Medulla oblongata (tissue), 1 donor: ENCODE data around the gene PIGQ.

Experiments used
- DNase-seq: peaks from one replicate; pipeline ENCODE4 v3.0.0-alpha.2; 2015; ENCODE audit errors: extremely low spot score

The PIGQ gene

DNA sequence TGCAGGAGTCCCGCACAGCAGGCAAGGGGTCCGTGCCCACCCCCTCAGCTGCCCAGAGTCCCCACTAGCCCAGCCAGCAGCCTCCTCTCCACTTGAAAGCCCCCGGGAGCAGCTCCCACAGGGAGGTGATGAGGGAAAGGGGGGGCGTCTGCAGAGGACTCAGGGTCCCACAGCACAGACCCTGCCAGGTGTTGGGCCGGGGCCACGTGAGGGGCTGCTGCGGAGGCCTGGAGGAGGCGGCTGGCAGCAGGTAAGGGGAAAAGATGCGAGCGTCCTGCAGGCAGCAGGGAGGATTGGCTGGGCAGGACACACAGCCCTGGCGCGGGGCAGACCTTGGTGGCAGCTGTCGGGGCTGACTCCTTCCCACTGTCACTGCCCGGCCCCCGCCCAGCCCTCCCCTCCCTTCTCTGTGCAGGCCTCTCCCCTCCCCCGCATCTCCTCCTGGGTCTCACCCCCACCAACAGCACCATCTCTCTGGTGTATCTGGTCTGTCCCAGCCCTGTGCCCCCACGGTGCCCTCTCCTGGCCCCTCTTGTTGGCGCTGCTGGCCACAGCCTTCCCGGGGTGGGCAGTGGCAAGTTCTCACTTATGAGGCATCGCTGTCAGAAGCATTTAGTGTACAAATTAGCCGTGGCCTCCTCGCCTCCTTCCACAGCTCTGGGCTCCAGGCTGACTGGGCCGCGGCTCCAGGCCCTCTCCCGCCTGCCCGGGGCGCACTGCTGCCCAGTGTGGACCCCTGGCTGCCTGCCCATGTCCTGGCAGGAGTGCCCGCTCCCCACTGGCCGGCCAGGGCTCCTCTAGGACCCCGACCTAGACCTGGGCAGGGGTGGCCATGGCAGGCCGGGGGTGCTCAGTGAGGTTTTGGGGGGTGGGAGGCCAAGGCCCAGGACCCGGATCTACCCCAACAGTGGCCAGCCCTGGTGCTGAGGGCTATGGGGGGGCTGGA is 14.0 kb upstream of the PIGQ start:
- DNase-seq: no peak

DNA sequence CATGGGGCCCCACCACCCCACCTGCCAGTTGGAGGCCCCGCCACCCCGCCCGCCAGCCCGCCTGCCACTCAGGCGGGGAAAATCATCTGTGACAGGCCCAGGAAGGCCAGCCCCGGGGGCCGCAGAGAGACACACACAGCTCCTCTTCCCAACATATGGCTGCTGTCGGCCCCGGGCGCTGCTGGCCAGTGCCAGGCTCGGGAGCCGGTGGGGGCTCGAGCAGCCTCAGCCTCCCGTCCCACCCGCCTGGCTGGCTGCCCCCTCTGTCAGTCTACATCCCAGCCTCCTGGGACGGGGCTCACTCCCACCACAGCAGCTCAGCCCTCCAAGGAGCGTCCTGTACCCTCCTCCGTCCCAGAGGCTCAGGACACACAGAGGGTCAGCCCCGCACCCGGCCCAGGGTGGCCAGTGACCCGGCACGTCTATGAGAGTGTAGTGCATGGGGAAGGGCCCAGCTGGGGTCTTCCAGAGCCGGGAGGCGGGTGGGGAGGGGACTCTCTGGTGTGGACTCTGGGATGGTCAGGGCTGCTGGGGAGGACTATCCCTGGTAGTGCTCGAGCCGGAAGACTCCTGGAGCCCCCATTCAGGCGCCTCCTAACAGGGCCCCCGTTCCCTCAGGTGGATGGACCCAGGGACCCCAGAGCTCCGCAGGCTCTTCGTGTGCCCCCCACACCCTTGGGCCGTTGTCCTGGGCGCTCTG is 13.1 kb upstream of the PIGQ start:
- no peak for DNase-seq

DNA sequence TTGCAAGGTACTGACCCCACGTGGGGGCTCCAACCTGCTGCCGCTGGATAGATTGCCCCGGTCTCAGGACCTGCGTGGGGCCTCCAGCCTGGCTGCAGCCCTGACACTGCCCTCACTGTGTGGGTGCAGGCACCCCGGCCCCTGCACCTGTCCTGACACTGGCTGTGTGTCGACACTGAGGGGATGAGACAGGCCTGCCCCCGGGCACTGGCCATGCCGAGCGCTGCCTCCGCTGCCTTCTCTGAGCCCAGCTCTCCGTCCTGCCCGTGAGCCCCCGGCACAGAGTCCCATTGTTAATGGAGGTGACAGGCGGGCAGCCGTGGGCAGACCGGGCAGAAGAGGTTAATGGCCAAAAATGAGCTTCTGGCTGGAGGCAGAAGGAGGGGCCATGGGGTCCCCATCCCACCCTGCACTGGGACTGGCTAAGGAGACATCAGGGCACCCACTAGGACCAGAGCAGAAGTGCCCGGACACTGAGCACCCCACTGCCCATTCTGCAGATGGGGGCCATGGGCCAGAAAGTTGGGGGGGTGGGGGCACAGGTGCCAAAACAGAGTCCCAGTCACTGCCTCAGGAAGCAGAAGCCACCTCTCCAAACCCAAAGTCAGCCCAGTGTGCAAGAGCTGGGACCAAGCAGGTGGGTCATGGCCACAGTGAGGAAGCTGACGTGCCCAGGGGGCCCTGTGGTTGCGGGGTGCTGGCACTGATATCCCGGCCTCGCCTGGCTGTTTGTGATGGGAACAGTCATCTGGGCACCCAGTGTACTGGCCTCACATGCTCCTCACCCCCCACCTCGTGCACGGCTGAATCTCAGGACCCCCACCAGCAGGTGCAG is 12.1 kb upstream of the PIGQ start:
- no peak for DNase-seq

DNA sequence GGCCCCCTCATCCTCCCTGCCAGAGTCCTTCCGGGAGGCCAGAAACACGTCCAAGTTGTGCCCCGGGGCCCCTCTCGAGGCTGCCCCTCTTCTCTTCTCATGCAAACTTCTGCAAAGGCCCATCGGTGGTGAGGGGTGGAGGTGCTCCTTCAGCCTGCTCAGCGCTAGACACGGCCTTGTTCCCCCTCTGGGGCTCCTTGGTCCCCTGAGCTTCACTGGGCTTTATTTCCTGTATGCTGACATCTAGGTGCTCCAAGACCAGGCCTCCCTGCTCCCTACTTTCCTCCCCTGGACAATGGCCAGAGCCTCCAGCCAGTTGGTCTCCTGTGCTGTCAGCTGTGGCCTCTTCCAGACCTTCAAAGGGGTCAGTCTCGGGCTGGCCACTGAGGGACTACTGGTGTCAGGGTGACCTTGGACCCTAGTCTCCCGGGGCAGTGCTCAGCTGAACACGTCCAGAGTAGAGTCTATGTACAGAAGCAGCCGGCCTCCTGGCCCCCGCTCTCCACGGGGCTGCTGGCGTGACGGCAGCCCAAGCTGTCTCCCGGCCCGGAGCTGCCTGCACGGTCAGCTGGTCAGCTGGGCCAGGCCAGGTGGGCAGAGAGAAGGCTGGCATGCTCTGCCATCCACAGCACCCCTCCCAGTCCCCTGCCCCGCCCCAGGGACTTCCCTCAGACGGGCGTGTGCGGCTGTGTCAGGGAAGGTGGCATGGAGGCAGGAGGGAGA is 11.3 kb upstream of the PIGQ start:
- no peak for DNase-seq

DNA sequence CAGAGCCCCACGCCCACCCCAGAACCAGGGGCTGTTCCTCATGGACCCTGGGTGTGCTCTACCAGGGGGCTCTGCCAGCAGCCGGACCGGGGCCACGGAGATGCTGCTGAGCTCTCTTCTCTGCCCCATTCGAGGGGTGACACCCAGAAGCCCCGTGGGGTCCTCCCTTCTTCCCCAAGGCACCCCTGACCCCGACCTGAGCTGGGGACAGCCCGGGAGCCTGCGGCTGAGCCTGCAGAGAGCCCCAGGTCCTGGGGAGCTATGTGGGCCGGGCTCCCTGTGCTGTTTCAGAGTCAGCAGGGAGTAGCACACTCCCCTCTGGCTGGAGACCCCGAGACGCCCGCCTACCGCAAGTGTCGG is 10.8 kb upstream of the PIGQ start:
- DNase-seq: no peak

DNA sequence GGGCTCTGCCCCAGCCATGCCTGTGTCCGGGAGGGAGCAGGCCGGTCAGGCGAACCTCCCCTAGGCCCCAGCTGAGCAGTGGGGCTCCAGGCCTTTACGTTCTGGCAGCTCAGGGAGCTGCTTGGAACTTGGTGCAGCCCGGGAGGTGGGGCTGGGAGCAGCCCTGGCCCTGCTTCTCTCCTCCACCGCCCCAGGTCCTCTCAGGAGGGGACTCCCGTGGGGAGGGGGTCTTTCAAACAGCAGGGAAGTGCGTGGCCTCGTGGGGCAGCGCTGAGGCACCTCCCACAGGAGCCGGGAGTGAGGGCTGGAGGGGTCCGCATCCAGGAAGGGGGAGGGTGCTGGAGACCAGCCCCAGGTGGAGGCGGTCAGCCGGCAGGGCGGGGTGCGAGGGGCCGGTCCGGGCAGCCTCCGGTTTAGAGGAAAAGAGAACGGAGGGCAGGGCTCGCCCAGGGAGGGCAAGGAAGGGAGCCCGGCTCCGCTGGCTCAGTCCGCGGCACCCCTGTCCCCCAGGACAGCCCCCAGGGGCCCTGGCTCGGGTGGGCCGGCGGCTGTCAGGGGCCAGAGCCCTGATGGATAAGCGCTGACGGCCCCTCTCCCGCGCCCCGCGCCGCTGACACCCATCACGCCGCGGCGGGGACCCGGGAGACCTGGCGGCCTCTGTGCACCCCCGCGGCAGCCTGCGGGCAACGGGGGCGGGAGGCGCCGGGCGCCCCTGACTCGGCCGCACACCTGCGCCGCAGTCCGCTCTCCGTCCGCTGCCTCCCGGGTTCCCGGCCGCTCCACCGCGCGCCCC is 10.2 kb upstream of the PIGQ start:
- DNase-seq: no peak

DNA sequence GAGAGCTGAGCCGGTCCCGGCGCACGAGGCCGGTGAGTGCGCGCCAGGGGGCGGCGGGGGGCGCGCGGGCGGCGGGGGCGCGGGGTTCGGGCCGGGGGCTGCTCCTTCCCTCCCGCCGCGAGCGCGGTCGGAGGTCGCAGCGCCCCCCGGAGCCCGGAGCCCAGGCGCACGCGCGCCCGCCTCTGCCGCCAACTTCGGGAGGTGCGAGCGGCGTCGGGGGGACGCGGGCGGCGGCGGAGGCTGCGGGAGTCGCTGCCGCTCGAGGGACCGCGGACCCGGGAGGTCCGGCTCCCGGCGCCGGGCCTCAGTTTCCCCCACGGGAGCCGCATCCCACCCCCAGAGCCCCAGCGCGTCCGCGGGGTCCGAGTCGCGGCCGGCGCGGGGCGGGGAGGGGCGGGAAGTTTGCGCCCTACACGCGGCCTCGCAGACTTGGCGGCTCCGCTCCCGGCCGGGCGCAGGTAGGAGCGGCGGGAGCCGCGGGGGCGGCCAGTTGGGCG is 9.5 kb upstream of the PIGQ start, which contains the start of gene PRR35:
TSS of gene PRR35 (plus strand) at position 191 of the 497 bp plus-strand sequence. CDS start 2,901 bp downstream, outside the sequence.
- DNase-seq: no peak

DNA sequence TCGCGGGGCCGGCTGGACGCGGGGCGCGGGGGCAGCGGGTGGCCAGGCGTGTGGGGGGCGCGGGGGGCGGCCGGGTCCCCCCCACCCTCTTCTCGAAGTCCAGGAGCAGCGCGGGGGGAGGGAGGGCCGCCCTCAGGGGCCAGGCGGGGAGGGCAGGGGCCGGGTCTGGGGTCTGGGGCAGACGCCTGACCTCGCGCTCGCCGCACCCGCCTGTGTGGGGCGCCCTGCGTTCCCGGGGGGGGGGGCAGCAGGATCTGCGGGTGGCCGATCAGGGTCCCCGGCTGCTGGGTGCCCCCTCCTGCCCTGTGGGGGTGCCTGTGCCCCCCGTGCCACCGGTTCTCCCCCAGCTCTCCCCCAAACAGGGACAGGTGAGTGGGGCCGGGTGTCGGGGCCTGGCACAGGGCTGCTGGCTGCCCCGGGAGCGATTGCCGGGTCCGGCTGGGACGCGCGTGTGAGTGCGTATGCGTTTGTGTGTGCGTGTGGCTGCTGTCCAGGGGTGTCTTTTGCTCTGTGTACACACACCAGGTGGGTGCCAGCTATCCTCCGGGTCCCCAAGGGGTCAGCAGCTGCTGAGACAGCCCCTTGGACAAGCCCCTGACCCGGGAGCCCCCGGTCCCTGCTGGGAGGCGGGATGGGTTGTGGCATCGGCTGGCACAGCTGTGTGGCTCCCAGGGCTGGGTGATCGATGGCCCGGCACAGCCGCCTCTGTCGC is 8.9 kb upstream of the PIGQ start:
- no peak for DNase-seq

DNA sequence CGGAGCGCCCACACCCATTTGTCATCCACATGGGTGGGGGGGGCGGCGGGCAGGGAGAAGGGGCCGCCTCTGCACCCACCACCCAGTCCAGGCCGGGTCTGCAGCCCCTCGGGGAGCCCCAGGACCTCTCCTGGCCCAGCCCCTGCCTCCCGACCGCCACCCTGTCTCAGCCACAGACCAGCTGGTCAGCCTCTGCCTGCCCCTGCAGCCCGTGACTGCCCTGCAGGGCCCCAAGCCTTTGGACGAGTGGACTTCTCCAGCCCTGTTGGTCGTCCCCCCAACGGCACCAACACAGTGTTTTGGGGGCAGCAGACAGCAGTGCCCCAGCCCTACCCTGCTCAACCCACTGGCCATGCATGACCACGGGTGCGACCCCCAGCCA is 8.4 kb upstream of the PIGQ start:
- no peak for DNase-seq

DNA sequence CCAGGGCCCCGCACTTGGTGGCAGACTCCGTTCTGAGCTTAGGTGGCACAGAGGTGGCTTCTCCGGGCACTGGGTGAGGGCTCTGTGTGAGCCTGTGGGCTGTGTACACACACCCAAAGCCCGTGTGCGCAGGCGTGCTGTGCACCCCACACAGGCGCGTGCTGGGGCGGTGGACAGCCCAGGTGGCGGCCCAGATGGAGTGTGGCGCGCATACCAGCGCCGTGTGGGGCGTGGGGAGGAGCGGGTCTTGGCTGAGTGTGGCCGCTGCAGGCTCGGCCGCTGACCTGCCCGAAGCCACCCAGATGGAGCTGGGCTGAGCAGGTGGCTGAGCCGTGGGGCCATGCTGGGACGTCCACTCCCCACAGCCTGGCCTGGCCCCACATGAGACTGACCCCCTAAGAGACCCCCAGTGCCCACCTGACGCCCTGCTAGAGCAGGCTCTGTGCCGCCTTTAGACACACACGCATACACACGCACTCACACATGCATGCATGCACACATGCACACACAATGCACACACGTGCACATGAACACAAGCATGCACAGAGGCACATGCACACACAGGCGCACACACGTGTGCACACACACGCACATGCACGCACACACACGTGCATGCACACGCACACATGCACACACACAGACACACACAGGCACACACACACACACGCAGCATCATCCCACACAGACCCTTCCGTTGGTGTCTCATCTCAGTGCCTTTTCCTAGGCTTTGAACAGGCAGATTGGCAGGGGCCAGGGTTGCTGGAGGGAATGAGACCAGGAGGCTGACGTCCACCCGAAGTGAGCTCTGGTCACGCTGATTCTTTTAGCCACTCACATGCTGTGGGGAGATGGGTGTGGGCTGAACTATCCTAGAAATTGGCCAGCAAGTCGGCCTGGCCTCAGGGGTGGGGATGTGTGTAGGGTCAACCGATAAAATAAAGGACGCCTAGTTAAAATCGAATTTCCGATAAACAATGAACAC is 7.5 kb upstream of the PIGQ start:
- no peak for DNase-seq

DNA sequence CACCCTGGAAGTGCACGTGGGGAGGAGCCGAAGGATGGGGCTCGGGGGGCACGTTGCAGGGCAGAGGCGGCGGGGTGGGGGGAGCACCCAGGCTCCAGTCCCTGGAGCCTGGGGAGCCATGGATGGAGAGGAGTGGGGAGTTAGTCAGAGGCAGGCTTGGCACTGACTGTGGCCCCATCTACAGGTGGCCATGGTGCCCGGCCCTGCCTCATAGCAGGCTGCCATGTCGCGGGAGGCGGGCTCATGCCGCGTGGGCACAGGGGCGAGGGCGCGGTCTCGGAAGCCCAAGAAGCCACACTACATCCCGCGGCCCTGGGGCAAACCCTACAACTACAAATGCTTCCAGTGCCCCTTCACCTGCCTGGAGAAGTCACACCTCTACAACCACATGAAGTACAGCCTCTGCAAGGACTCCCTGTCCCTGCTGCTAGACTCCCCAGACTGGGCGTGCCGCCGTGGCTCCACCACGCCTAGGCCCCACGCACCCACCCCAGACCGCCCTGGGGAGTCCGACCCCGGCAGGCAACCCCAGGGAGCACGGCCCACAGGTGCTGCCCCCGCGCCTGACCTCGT is 6.6 kb upstream of the PIGQ start:
- DNase-seq: no peak

DNA sequence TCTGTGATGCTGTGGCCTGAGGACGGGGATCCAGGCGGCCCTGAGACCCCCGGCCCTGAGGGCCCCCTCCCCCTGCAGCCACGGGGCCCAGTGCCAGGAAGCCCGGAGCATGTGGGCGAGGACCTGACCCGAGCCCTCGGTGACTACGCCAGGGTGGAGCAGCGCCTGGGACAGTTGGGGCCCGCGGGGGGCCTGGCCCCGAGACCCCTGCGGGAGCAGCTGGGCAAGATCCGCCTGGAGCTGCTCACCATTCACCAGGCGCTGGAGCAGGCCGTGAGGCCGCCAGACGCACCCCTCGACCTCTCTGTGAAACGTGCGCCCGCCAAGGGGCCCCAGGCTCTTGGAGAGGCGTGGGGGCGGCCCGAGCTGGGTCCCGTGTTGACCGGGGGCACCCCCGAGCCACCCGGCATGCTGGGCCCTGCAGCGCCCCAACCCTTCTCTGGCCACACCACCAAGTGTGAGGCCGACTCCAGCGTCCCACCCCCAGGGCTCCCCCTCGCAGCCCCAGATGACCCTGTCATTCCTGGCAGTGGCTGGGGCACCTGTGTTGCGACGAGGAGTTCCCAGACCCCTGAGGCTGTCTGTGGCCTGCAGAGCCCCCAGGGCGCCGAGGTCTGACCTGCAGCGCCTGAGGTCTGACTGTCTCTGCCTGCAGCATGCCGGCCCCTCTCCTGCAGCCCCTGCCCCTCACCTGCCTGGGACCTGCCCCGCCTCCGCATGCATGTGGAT is 4.9 kb upstream of the PIGQ start:
- DNase-seq: no peak

DNA sequence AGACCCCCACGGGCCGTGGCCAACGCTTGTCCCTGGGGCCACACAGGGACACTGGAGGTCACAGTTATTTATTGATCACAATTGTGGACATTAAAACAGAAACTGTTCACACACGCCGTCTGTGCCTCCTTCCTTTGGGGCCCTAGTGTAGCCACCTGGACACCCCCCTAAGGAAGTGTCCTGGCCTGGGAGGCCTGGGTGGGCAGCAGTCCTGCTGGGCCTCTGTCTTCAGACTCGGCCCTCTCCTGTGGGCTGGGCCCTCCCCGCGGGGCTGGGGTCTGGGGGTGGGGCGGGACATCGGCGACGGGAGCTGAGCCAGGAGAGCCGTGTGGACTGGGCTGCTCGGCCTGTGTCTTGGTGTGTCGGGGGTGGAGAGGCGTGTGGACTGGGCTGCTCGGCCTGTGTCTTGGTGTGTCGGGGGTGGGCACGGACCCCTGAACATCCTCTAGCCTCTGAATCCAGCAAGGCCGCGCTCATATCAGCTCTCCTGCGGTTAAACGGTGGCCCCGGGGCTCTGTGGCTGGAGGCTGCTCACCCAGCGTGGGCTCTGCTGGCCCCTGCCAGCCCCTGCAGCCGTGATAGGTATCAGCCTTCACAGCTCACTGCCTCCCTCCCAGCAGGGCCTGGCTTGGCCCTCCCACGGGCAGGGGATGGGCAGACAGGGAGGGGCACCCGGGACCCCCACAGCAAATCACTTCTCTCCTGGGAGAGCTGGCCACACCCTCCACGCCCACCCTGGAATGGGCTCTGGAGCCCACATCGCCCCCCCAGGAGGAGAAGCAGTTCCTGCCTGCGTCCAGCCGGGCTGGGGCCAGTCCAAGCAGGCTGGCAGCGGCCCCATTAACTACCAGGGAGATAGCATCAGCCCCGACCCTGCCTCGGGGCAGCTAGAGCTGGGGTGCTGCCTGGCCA is 4.1 kb upstream of the PIGQ start:
- DNase-seq: no peak

DNA sequence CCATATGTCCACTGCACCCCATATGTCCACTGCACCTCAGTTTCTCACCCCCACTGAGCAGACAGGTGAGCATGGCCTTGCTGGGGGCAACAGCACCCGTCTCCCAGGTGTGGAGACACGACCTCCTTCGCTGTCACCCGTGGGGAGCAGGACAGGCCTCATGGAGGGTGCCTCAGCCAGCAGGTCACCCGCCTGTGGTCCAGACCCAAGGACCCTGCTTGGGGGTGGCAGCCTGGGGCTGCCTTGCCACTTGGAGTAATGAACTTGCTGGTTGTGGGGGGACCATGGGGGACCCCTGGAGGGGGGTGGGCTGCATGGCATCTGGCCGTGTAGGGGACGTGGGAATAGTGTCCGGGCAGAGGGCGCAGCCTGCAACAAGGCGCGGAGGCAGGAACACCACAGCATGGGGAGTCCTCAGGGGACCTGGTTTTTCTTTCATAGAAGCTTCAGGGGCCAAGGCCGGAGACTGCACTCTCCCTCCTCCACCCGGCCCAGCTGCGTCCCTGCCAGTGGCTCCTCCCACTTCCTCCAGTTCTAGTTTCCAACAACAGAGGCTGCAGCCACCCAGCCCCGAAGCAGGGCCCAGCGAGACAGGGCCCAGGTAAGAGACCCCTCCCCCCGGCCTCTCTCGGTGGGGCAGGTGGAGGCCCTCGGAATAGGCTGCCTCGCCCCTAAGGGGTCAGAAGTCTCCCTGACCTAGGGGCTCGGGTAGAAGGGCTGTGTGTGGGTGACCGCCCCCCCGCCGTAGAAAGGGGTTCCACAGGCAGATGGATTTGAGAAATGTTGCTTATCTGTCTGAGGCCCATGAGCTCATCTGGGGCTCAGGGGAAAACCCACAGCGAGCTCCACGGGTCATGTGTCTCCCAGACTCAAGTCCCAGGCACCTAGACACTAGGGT is 3.0 kb upstream of the PIGQ start, which contains the start of gene NHLRC4:
TSS of gene NHLRC4 (plus strand) at position 531 of the 898 bp plus-strand sequence. CDS start 1,043 bp downstream, outside the sequence.
- DNase-seq: peak; percentile 24
